Measurements from ENCODE around the gene DOHH.
A peak's percentile ranks its signal among the peaks of the same experiment; 100 is the strongest.
"Not testable (repeated sequence)": the region's sequence is repeated elsewhere in the genome, so short reads cannot be mapped to it uniquely, and the experiment has no call there.

Gene DOHH

DNA sequence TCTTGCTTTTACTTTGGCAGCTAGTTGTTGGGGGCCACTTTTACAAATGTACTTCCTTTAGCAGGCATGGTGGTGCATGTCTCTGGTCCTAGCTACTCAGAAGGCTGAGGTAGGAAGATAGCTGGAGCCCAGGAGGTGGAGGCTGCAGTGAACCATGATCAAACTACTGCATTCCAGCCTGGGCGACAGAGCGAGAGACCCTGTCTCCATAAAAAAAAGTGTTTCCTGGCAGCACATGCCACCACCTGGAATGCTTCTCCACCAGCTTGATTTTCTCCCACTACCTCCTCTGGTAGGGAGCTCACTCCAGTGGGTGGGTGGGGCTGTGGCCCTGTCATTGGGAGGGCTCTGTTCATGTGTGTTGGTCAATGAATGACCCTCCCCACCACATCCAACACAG, 18.2 kb upstream of the DOHH start:
- DNase-seq (ENCODE audit: insufficient read length, low spot score) (no peak), FAIRE-seq (no peak)
- TF ChIP-seq POLR2A (IDR thresholded peaks at IDR 0.05; ENCODE audit: low read depth, low read length), result no peak

DNA sequence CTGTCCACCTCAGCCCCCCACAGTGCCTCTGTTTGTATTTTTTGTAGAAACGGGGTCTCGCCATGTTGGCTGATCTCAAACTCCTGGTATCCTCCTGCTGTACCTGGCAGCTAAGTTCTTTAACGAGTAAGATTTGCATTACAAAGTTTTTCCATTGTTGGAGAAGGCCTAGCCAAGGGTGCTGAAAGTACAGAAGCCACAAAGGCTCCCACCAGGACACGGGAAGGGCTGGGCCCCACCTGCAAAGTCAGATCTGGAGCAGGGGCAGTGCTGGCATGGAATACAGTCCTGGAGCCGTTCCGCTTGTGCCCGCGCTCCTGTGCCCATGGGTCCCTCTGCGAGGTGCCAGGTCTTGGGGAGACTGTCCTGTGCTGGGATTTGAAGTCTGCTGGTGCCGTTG, 17.8 kb upstream of the DOHH start:
- no peak for FAIRE-seq
- no peak for DNase-seq (ENCODE audit: insufficient read length, low spot score)
- TF ChIP-seq POLR2A (IDR thresholded peaks at IDR 0.05; ENCODE audit: low read depth, low read length), result no peak

DNA sequence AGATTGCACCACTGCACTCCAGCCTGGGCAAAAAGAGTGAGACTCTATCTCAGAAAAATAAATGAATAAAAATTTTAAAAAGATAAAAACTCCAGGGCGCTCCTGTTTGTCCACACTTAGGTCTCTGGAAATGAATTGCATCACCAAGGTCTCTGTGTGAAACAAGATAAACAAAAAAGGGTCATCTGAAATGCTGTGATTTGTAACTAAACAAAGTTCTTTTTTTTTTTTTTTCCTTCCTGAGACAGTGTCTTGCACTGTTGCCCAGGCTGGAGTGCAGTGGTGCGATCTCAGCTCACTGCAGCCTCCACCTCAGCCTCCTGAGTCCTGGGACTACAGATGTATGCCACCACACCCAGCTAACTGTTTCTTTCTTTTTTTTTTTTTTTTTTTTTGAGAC, 17.2 kb upstream of the DOHH start:
- no peak for TF ChIP-seq POLR2A (IDR thresholded peaks at IDR 0.05; ENCODE audit: low read depth, low read length)
- FAIRE-seq (no peak), DNase-seq (ENCODE audit: insufficient read length, low spot score) (no peak)

DNA sequence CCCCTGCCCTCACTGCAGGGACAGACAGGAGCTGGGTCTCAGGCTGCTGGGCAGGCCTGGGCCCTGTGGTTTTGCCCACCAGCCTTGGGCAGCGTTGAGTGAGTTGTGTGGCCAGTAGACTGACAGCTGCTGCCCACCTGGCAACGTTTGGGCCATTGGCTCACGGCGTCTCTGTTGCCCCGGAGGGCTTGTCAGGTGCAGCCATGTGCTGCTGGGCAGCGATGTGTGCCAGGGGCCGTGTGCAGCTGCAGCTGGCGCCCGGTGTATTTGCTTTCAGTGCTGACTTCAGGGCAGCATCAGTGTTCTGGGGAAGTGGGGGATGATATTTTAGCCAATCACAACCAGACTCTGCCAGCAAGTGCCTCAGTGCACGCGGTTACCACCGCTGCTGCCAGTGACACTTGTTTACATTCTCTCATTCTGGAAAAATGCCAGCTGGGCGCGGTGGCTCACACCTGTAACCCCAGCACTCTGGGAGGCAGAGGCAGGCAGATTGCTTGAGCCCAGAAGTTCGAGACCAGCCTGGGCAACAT, 16.3 kb upstream of the DOHH start:
- TF ChIP-seq POLR2A (IDR thresholded peaks at IDR 0.05; ENCODE audit: low read depth, low read length), result no peak
- DNase-seq (ENCODE audit: insufficient read length, low spot score) (no peak), FAIRE-seq (no peak)

DNA sequence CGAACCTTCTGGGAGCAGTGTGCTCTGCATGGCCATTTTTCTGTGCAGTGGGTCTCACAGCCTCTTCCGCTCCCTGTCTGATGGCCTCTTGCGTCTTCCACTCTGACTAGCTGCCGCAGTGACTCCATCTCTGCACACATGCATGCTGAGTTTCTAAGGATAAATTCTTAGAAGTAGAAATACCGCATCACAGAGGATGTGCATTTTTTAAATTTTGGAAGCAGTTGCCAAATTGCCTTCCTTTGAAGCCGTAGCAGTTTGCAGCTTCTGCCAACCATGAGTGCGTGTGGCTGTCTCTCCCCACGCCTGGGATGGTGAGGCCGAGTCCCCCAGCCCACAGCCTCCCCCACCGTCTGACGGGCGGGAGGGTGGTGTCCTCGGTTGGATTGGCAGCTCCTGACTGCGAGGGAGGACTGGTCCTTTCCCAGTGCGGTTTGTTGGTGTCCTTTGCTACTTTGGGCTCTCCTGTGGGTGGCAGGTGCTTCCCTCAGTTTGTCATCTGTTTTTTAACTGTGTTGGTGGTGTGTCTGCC, 15.5 kb upstream of the DOHH start:
- no peak for TF ChIP-seq POLR2A (IDR thresholded peaks at IDR 0.05; ENCODE audit: low read depth, low read length)
- FAIRE-seq (no peak), DNase-seq (ENCODE audit: insufficient read length, low spot score) (no peak)

DNA sequence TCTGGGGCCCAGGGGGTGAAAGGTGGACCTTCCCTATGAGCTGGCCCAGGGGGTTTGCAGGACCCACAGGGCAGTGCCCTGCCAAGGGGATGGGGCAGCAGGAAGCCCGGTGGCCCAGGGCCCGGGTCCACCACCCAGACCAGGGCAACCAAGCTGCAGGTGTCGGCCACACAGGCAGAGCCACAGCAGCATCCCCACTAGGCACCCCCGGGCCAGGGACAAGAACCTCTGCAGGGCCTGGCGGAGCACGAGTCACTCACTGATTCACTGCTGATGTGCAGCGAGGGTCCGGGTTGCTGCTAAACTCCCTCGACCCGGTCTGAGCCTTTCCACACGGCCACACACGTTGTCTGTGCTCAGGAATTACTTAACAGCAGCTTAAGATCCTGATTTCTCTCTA, 14.5 kb upstream of the DOHH start:
- DNase-seq (ENCODE audit: insufficient read length, low spot score) (no peak), FAIRE-seq (no peak)
- no peak for TF ChIP-seq POLR2A (IDR thresholded peaks at IDR 0.05; ENCODE audit: low read depth, low read length)

DNA sequence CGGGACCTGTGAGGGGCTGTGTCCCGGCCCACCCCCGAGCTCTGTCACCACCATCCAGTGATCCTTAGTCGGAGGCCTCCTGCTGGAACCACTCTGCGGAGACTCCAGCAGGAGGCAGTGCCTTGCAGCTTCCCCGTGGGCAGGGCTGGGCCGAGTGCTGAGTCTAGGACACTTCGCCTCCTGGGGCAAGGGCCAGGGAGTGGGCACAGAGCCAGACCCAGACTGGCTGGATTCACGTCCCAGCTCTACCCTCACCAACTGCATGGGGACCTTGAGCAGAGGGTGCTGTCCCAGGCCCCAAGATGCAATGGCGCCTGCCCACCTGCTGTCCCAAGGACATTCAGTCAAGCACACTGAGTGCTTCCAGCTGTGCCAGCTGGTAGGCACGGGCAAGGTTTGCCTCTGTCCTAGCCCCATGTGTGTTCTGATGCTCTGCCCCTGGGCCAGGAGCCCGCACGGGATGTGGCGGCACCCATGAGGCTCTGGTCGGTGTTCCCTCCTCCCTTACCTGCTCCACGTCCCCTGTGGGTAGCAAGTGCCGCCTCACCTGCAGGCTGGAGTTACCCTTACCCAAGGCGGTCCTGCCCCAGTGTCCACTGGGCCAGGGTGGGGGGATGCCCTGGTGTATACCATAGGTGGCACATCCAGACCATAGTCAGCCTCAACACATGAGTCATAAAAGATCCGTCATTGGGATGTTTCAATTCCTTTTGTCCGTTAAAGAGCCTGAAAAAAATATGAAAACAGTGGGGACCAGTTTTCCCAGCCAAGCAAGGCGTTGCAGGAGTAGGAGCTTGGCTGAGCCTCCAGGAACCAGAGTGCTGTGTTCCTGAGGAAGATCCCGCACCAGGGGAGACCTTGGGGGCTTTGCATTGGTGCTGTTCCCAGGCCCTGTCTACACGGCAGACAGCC, 13.0 kb upstream of the DOHH start:
- no peak for TF ChIP-seq POLR2A (IDR thresholded peaks at IDR 0.05; ENCODE audit: low read depth, low read length)
- no peak for DNase-seq (ENCODE audit: insufficient read length, low spot score)
- no peak for FAIRE-seq

DNA sequence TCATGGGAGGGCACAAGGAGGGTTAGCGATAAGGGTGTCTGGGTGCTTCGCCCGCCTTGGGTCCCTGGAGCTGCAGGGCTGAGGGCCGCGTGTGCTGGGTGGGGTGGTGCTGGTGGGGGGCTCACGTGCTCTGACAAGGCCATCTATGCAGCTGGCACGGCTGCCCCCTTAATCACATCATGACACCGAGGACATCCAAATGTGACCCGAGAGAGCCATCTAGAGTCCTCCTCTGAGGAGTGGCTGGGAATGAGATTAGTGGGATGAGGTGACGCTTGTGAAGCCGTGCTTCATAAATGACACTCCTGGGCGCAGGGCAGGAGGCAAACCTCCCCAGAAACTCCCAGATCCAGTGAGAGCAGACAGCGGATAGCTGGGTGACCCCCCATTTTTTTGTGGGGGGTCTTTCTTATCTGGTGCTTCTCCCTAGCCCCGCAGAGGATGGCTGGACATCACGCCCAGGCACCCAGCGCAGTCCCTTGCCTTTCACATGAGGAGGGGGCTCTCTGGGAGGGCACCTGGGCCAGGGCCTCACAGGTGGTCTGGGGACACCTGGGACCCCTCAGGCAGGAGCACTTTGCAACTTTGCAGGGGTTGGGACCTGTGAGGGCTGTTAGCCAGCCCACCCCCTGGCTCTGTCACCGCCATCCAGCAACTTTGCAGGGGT, 12.2 kb upstream of the DOHH start:
- FAIRE-seq (no peak), DNase-seq (ENCODE audit: insufficient read length, low spot score) (no peak)
- no peak for TF ChIP-seq POLR2A (IDR thresholded peaks at IDR 0.05; ENCODE audit: low read depth, low read length)

DNA sequence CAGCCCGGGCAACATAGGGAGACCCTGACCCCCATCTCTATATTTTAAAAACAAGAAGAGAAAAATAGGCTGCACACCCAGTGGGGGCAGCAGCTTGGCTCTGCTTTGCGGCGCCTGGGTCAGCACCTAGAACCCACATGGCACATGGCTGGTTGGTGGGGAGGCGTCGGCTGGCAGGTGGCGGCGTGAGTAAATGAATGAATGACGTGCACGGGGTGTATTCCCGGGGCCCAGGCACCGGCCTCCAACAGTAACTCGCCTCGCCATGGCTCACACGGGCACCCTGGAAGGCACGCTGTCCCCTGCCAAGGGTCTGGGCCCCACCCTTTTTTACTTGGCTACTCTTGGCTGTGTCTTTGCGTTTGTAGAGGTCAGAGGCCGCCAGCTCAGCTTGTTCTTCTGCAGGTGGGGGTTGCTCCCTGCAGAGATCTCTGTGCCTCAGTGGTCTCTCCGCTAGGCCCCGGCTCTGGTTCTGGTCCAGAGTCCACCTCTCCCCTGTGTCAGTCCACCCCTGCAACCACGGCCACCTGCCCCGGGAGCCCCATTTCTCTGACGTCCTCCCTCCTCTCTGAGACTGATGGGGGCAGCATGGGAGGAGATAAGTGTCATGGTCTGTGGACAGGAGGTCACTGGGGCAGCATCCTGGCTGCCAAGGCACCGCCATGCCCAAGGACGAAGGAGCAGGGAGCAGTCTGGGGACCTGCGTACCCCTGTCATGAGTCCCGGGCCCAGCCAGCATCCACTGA, 11.2 kb upstream of the DOHH start:
- no peak for FAIRE-seq
- no peak for TF ChIP-seq POLR2A (IDR thresholded peaks at IDR 0.05; ENCODE audit: low read depth, low read length)
- DNase-seq (ENCODE audit: insufficient read length, low spot score), result no peak

DNA sequence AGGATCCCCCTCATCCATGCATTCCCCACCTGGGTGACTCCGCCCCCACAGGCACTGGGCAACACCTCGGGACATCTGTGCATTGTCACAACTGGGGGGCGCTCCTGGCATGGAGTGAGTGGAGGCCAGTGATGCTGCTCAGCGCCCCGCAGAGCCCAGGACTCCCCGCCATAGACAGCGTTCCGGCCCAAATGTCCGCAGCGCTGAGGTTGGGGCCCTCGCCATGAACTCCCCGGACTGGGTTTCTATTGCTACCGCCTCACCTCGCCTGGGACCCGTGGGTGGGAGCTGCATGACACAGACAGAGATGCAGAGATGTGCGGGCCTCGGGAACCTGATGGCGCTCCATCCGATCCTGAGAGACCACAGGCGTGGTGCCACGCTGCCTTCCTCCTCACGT, 10.3 kb upstream of the DOHH start:
- no peak for TF ChIP-seq POLR2A (IDR thresholded peaks at IDR 0.05; ENCODE audit: low read depth, low read length)
- DNase-seq (ENCODE audit: insufficient read length, low spot score) (no peak), FAIRE-seq (no peak)

DNA sequence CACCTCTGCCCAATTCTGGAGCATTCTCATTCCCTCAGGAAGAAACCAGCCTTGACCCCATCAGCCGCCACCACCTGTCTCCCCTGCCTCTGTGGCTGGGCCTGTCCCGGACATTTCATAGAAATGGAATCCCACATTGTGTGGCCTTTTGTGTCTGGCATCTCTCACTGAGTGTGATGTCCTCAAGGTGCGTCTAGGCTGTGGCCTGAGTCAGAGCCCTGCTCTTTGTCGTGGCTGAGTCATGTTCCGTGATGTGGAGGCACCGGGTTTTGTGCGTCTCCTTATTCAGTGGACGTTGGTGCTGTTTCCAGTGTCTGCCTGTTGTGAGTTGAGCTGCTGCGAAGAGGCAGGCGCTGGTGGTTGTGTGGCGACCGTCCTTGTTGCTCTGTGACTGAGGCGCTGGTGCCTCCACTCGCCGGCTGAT, 9.1 kb upstream of the DOHH start:
- no peak for TF ChIP-seq POLR2A (IDR thresholded peaks at IDR 0.05; ENCODE audit: low read depth, low read length)
- FAIRE-seq, result peak; percentile 69
- peak; percentile 91 for DNase-seq (ENCODE audit: insufficient read length, low spot score)

DNA sequence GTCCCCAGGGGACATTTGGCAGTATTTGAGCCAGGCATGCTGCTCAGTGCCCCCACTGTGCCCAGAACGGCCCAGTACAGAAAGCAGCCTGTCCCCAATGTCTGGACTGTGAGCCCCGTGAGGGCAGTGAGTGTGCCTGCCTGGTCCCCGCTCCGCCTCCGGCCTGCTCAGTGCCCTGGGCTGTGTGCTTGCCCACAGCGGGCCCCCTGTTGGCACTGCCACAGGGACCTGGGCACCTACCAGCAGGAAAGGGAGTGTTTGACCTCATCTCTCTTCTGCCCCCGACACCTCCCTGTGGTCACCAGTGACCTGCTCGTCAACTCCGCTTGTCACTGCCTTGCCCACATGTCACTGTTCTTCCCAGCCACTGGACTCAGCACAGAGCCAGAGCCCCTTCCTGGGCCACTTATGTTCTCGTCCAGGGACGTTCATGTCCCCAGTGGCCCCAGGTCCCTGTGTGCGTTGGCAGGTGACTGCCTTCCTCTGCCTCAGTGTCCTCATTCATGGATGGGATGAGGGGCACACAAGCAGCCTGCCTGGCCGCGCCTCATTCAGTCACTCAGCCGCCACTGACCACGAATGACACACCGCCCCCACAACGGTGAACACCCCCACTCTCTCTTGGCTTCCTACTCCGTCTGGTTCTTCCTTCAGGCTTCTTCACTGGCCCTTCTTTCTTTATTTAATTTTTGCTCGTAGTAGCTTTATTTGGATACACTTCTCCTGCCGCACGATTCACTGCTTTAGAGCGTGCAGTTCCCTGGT, 8.5 kb upstream of the DOHH start:
- FAIRE-seq, result no peak
- TF ChIP-seq POLR2A (IDR thresholded peaks at IDR 0.05; ENCODE audit: low read depth, low read length), result no peak
- DNase-seq (ENCODE audit: insufficient read length, low spot score), result no peak

DNA sequence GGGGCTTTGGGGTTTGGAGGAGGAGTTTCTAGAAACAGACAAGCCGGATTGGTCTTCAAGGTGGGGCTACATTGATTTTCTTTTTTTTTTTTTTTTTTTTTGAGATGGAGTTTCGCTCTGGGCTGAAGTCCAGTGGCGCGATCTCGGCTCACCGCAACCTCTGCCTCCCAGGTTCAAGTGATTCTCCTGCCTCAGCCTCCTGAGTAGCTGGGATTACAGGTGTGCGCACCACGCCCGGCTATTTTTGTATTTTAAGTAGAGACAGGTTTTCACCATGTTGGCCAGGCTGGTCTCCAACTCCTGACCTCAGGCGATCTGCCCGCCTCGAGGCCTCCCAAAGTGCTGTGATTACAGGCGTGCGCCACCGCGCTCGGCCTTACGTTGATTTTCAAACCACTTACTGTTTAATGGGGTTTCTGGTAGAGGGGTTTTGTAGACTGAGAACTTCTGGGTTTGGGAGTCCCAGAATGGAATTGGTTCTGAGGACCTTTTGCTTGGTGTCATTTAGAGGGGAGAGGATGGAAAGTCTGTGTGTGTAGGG, 7.7 kb upstream of the DOHH start:
- not testable (repeated sequence) for DNase-seq (ENCODE audit: insufficient read length, low spot score); FAIRE-seq

Data from H54 (cell line).